Thoracic aorta (tissue), 2 donors: ENCODE measurements around the gene TSPAN11. TPM values are rescaled to one million over a fixed set of nuclear protein-coding genes. Genes with fewer than 3 reads are reported as not detected.

ENCODE experiments used
- ATAC-seq: fragments of 150-250 bp; one replicate; pipeline ENCODE4 v1.8.0; 2017; ENCODE audit warnings: low read depth; ENCODE audit not compliant: insufficient number of reproducible peaks, low FRiP score
- DNase-seq: peaks from one replicate; pipeline ENCODE4 v3.0.0-alpha.2; 2020; ENCODE audit warnings: low spot score
- H3K27ac ChIP-seq, 2 donors: fragments of 200-600 bp; sonication (generic); 1 replicate in 1 of 2; 2 replicates in 1 of 2; pipeline ENCODE4 v1.5.1; 2016; ENCODE audit warnings: mild to moderate bottlenecking in 2 of 2, moderate library complexity in 2 of 2
- H3K27me3 ChIP-seq: fragments of 200-600 bp; sonication (generic); replicated peaks from 2 replicates; pipeline ENCODE4 v1.6.0; 2016; ENCODE audit warnings: mild to moderate bottlenecking; ENCODE audit not compliant: insufficient read depth
- H3K36me3 ChIP-seq: fragments of 200-600 bp; sonication (generic); one replicate; pipeline ENCODE4 v1.5.1; 2016
- H3K4me1 ChIP-seq, 2 donors: fragments of 200-600 bp; sonication (generic); 1 replicate in 1 of 2; 2 replicates in 1 of 2; pipeline versions ENCODE4 v1.5.1 to v1.6.0; 2016; ENCODE audit warnings: low read depth in 2 of 2, mild to moderate bottlenecking in 1 of 2; ENCODE audit not compliant: control insufficient read depth in 1 of 2
- H3K4me3 ChIP-seq: fragments of 200-600 bp; sonication (generic); 2 replicates; pipeline ENCODE4 v1.5.1; 2016; ENCODE audit warnings: mild to moderate bottlenecking
- H3K9me3 ChIP-seq: fragments of 200-600 bp; sonication (generic); 2 replicates; pipeline ENCODE4 v1.5.1; 2016
- total RNA-seq, 2 donors: library from RNA; depleted of rRNA; stranded (reverse); fragments of >200 nt; gene quantifications; one replicate each; pipeline versions ENCODE4 v1.1.0 to v1.2.3, GENCODE V29; 2016
- TF ChIP-seq, protein P1 (sequence below): fragments of 200-600 bp; sonication (generic); IDR thresholded peaks from one replicate; pipeline ENCODE4 v1.5.1; 2019; ENCODE audit warnings: antibody characterized with exemption

The TSPAN11 gene
- total RNA-seq, 2 donors from 2014 or later, result 0.41 to 3.0 TPM

DNA sequence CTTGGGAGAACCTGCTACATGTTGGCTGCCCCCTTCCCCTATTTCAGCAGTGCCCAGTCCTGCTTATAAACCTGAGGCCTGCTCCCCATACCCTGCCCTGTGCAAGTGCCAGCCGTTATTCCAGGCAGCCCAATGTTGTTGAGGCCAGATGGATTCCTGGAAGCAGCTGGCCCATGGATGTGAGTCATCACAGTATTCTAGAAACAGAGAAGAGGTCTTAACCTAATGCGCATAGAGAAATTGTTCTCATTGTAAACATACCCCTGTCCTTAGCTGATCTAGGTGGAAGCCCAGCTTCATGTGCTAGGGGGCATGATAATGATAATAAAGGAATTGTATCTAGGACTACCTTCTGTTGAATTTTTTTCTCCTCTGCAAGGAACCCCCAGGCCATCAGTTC lies 69.7 kb downstream of the TSPAN11 start:
- no peak for ATAC-seq
- Histone ChIP-seq H3K27me3 (no peaks in the 10 kb centered on the region), H3K4me3 (no peak overlapping the region), H3K4me1 (no peaks in the 10 kb centered on the region), H3K9me3 (no peaks in the 10 kb centered on the region), H3K36me3 (no peaks in the 10 kb centered on the region), H3K27ac (no peak overlapping the region)
- TF ChIP-seq, protein P1, sequence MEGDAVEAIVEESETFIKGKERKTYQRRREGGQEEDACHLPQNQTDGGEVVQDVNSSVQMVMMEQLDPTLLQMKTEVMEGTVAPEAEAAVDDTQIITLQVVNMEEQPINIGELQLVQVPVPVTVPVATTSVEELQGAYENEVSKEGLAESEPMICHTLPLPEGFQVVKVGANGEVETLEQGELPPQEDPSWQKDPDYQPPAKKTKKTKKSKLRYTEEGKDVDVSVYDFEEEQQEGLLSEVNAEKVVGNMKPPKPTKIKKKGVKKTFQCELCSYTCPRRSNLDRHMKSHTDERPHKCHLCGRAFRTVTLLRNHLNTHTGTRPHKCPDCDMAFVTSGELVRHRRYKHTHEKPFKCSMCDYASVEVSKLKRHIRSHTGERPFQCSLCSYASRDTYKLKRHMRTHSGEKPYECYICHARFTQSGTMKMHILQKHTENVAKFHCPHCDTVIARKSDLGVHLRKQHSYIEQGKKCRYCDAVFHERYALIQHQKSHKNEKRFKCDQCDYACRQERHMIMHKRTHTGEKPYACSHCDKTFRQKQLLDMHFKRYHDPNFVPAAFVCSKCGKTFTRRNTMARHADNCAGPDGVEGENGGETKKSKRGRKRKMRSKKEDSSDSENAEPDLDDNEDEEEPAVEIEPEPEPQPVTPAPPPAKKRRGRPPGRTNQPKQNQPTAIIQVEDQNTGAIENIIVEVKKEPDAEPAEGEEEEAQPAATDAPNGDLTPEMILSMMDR, result no peak
- no peak for DNase-seq

DNA sequence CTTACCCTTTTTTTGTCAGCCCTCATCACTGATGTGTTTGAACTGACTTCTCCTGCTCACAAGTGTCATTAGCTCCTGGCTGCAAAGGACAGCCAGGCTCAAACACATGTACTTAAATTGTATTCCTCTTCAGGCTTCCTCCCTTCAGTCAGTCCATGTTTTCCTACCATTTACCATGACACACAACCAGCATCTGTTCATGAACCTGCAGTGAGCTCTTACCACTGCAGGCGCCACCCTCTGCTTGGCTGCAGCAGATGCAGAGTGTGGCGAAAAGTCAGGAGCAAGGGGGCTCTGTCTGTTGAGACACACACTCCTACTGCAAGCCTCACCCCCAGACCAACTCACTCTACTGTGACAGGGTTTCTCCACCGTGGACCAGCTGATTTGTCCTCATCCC lies 70.2 kb downstream of the TSPAN11 start:
- H3K27me3 ChIP-seq, result no peaks in the 10 kb centered on the region
- TF ChIP-seq, protein P1, result no peak
- no peaks in the 10 kb centered on the region for H3K36me3 ChIP-seq
- ATAC-seq (no peak), DNase-seq (no peak)
- H3K4me1 ChIP-seq, result no peaks in the 10 kb centered on the region
- H3K4me3 ChIP-seq, result no peak overlapping the region
- no peak overlapping the region for H3K27ac ChIP-seq
- H3K9me3 ChIP-seq, result no peaks in the 10 kb centered on the region

DNA sequence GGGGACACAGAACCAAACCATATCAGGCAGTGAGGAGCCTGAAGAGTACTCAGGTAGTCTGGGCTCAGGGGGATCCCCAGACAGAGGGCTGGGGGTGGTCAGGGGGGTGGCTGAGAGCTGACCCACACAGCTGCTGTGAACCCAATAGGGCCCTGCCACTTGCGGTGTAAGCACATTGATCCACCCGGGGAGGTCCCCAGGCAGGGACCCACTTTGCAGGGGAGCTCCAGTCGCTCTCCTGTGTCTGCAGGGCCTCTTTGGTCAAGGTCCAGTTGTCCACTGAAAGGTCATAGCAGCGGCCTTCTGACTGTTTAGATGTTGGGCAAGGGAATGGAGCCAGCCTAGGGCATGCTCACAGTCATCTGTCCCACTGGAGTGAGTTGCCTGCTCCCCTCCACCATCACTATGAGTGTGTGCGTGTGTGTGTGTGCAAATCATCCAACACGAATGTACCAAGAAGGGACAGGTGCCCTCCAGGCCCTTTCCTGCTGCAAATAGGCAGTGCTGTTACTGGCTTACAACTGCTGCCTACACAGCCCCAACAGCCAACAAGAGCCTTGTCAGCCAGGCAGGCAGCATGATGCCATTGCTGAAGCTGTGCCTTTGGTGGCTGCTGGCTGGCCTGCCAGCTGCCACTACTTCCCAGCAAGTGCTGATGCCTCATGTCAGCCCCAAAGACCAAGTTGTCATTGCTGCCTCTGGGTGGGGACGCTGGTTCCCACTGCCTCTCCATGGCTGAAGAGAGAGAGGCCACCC lies 71.3 kb downstream of the TSPAN11 start:
- H3K9me3 ChIP-seq, result no peaks in the 10 kb centered on the region
- H3K27me3 ChIP-seq, result no peaks in the 10 kb centered on the region
- no peaks in the 10 kb centered on the region for H3K36me3 ChIP-seq
- no peak overlapping the region for H3K4me3 ChIP-seq
- TF ChIP-seq, protein P1, result no peak
- ATAC-seq (no peak), DNase-seq (no peak)
- H3K27ac ChIP-seq, result no peak overlapping the region
- H3K4me1 ChIP-seq, result no peaks in the 10 kb centered on the region

DNA sequence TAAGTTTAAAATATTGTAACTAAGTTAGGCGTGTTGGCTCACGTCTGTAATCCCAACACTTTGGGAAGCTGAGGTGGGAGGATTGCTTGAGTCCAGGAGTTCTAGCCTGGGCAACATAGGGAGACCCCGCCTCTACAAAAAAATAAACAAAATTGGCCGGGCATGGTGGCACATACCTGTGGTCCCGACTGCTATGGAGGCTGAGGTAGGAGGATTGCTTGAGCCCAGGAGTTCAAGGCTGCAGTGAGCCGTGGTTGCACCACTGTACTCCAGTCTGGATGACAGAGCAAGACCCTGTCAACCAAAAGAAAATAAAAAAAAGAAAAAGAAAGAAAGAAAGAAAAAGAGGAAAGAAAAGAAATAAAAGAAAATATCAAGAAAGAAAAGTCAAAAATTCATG lies 72.5 kb downstream of the TSPAN11 start:
- no peaks in the 10 kb centered on the region for H3K4me1 ChIP-seq
- no peaks in the 10 kb centered on the region for H3K36me3 ChIP-seq

DNA sequence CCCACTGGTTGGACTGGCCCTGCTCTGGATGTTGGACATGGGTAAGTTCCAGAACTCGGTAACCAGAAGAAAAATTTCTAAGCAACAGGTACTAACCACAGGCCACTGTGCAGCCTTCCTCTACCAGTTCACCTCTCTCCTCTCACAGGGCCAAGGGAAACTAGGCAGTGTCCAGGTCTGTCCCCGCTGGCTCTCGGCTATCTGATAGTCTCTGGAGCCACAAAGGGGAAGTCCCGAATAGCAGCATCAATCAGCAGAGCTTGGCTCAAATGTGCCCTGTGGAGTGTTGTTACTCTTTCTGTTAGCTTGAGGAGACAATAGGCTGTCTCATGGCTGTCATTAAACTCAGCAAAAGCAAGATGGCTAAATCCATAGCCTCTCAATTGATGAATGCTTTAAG lies 73.2 kb downstream of the TSPAN11 start:
- H3K36me3 ChIP-seq, result no peaks in the 10 kb centered on the region
- H3K4me3 ChIP-seq, result no peak overlapping the region
- no peak for ATAC-seq
- no peak overlapping the region for H3K27ac ChIP-seq
- DNase-seq, result no peak
- no peaks in the 10 kb centered on the region for H3K9me3 ChIP-seq
- no peaks in the 10 kb centered on the region for H3K4me1 ChIP-seq
- H3K27me3 ChIP-seq, result no peaks in the 10 kb centered on the region
- TF ChIP-seq, protein P1, result no peak

More for the DNA sequence above, 72.5 kb downstream of the TSPAN11 start:
- H3K4me3 ChIP-seq, result no peak overlapping the region
- H3K9me3 ChIP-seq, result no peaks in the 10 kb centered on the region
- no peak overlapping the region for H3K27ac ChIP-seq
- H3K27me3 ChIP-seq, result no peaks in the 10 kb centered on the region
- TF ChIP-seq, protein P1, result no peak
- DNase-seq (no peak), ATAC-seq (no peak)
